Activated CD8-positive, alpha-beta memory T cell treated with anti-CD3 and anti-CD28 coated beads for 4 hours (primary cell): ENCODE data around the gene CDH1.
A peak's percentile ranks its signal among the peaks of the same experiment; 100 is the strongest.
"Not testable (repeated sequence)": the region's sequence is repeated elsewhere in the genome, so short reads cannot be mapped to it uniquely, and the experiment has no call there.

Source experiments
- DNase-seq, 2 donors: peaks; one replicate each; pipeline ENCODE4 v3.0.0-alpha.2; 2020; ENCODE audit warnings: low read depth in 2 of 2

Gene CDH1

DNA sequence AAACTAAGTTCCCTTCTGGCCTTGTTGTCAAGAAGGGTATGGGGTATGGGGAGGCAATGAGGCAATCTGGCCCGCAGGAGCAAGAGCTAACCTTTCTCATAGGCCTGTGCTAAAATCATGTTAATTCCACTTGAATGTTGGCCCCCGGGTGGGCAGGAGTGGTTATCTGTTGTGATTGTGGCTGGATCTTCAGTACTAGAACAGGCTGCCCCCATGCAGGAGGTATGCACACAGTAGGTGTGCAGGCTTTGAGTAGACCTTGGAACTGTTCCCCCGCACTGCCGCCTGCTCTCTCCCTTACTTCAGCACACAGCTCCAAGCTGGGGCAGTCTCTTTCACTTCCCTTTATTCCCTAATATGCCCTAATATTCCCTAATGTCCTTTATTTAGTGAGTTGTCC, 53.9 kb downstream of the CDH1 start:
- no peak for DNase-seq

DNA sequence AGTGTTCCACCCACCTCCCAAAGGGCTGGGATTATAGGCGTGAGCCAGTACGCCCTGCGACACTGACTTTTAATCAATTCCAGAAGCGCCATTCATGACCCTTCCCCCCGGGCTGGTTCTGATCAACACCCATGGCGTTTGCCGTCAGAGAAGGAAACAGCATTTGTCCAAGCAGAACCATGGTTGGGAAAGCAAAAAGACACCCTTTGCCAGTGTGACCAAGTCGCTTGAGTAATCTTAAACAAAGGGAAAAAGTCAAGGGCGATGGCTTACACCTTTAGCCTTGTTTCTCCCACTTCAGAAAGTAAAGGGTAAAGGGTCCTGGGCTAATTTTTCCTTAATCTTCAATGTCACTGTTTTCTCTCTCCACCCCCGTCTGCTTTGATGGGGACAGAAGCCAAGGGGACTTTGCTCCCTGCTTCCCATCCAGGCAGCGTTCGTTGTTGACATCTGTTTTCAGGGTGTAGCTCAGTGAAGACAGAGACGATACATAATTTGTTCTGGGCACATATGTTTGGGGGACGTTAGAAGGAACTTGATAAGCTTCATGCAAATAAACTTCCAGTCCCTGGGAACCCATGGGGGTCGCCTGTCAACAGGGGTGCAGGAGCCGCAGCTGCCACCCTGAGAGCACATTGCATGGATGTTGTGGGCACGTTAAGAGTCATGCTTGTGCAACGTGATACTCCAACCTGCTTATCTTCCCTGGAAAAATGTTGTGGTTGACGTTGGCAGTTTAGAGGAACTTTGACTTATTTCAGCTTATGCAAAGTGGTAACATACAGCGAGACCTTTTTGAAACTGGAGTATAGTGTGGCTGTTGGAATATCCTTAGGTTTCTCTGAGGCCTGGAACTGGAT, 55.6 kb downstream of the CDH1 start:
- DNase-seq = no peak

GRCh38 chr16:68793401-68793857, 56.3 kb downstream of the CDH1 start:
- no peak for DNase-seq

GRCh38 chr16:68798398-68798797, 61.3 kb downstream of the CDH1 start:
- no peak for DNase-seq

- DNase-seq = peak in 1 of 2 donors; percentile 20
Observed at GRCh38 chr16:68800257-68800875, 63.3 kb downstream of the CDH1 start.

- no peak for DNase-seq
Observed at GRCh38 chr16:68802190-68802589, 65.1 kb downstream of the CDH1 start.

- no peak for DNase-seq
Observed at GRCh38 chr16:68806422-68806821, 69.3 kb downstream of the CDH1 start.

- no peak for DNase-seq
Observed at GRCh38 chr16:68806981-68807380, 69.9 kb downstream of the CDH1 start.

- DNase-seq = no peak
Observed at GRCh38 chr16:68814516-68814915, 77.4 kb downstream of the CDH1 start.

DNA sequence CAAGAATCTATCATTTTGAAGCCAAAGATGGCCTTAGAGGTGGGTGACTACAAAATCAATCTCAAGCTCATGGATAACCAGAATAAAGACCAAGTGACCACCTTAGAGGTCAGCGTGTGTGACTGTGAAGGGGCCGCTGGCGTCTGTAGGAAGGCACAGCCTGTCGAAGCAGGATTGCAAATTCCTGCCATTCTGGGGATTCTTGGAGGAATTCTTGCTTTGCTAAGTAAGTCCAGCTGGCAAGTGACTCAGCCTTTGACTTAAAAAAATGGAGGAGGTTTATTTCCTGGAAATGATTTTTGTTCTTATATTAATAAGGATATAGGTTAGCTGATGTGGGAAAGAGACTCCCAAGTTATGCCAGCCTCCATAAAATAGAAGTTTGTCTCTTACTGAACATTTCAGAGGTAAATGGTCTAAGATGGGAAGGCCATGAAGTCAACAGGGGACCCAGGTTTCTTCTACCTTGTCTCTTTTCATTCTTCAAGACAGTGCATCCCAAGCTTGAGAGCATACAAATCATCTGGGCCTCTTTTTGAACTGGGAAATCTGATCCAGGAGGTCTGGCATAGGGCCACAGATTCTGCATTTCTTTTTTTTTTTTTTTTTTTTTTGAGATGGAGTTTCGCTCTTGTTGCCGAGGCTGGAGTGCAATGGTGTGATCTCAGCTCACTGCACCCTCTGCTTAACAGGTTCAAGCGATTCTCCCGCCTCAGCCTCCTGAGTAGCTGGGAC, 86.5 kb downstream of the CDH1 start:
- no peak for DNase-seq

DNA sequence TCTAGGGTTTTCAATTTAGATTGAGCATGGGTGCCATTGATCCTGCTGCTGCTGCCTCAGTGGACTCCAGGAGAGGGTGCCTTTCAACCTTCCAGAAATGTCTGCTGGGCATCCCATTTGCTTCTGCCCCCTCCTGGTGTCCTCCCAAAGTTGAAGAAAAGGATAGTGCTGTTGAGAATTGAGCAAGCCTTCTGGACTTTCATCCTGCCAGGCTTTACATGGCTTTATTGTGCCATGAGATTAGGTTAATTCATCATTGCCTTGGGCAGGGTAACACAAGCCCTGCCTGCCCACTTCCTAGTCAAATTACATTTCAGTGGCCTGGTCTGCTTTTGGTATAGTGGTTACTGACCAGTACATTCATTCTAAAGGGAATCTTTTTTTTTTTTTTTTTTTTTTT, 88.3 kb downstream of the CDH1 start:
- no peak for DNase-seq

DNA sequence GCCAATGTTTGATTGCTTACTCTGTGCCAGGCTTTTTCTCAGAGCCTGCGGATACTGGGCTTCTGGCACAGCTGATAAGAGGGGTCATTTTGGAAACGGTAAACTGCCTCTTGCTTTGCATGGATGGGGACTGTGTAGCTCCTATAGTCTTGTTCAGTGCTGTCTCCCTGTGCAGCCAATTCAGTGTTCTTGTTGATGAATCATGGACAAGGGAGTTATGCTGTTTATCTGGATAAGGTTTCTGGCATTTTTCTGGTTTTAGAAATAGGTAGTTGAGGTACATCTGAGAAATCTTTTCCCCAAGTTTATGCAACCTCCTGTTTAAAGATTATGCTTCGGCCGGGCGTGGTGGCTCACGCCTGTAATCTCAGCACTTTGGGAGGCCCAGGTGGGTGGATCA, 89.6 kb downstream of the CDH1 start:
- no peak for DNase-seq

DNA sequence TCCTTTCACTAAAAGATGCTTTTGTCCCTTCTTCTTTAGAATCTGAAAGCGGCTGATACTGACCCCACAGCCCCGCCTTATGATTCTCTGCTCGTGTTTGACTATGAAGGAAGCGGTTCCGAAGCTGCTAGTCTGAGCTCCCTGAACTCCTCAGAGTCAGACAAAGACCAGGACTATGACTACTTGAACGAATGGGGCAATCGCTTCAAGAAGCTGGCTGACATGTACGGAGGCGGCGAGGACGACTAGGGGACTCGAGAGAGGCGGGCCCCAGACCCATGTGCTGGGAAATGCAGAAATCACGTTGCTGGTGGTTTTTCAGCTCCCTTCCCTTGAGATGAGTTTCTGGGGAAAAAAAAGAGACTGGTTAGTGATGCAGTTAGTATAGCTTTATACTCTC, 96.2 kb downstream of the CDH1 start:
- DNase-seq = no peak

GRCh38 chr16:68834550-68834949, 97.5 kb downstream of the CDH1 start:
- no peak for DNase-seq

DNA sequence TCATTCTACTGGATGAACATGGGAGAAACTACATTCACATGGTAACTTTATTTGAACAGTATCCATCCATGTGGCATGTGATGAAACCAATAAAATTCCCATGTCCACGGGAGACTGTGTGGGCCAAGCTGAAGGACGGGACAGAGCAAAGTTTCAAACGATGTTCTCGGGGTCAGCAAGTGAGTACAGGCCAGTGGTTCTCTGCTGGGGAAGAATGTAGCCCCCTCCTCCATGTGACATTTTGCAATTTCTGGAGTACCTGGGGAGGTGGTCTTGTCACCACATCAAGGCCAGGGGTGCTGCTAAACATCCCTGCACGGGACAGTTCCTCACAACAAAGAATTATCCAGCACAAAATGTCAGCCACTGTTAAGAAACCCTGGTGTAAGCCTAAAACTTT, 98.9 kb downstream of the CDH1 start:
- DNase-seq = no peak

GRCh38 chr16:68839831-68840230, 102.7 kb downstream of the CDH1 start:
- DNase-seq = no peak

GRCh38 chr16:68842964-68843481, 105.9 kb downstream of the CDH1 start:
- not testable (repeated sequence) for DNase-seq

DNA sequence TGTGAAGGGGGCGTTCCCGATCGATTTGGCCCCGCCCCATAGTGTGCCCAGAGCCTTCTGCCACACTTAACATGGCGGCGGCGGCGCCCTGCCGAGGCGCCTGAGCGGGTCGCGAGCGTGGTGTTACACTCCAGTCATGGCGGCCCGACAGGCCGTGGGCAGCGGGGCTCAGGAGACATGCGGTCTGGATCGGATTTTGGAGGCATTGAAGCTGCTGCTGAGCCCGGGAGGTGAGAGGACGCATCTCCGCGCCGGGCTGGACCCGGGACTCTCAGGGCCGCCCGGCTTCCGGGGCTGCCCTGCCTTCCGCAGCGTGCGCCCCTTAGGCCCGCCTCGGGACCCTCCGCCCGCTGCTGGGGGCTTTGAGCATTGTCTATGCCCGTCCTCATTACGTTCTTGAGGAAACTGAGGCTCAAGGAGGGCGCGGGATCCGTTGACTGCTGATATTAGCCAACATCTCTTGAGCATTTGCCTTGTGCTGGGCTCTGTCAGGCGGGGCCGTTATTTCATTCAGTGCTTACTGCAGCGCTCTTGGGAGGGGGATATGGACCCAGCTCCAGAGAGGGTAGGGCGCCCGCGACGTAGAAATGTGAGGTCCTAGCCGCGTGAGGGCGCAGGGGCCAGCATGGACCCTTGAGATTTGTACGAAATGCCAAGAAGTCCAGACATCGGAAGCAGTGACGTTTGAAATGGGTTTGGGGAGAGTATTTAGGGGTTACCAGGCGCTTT, 106.6 kb downstream of the CDH1 start, which contains the start of gene TANGO6:
Gene TANGO6 (plus strand): TSS at position 50 of the 729 bp plus-strand sequence. CDS start 87 bp downstream, at position 137.
- peak; percentile 85 to 89 for DNase-seq

GRCh38 chr16:68844211-68844564, 107.1 kb downstream of the CDH1 start:
- DNase-seq = no peak

DNA sequence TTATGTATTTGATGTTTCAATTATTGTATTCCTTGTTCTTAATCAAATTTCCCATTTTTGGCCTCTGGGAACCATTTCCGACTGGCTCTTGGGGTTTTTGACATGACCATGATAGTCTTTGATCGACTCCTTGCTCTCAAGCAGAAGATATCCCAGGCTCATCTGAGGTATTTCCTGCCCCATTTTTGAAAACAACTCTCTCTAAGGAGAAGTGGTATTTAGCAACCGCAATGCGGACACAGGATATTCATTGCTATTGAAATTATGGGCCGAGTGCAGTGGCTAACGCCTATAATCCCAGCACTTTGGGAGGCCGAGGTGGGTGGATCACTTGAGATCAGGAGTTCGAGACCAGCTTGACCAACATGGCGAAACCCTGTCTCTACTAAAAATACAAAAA, 111.7 kb downstream of the CDH1 start:
- no peak for DNase-seq

GRCh38 chr16:68850481-68850880, 113.4 kb downstream of the CDH1 start:
- no peak for DNase-seq

GRCh38 chr16:68851601-68852000, 114.5 kb downstream of the CDH1 start:
- DNase-seq = no peak
